ENCODE results near the gene ST8SIA5.

ST8SIA5 gene

GRCh38 chr18:46733872-46734271 lies 23.0 kb downstream of the ST8SIA5 start:
- CTCF ChIA-PET: no interaction called here
- TF ChIP-seq CTCF (IDR thresholded peaks at IDR 0.05; ENCODE audit: control extremely low read depth, extremely low read depth, low read depth, missing control alignments): no peak
- DNase-seq (ENCODE audit: extremely low spot score): no peak
- POLR2A ChIA-PET: no interaction called here

- CTCF ChIA-PET: no interaction called here
- no peak for TF ChIP-seq CTCF (IDR thresholded peaks at IDR 0.05; ENCODE audit: control extremely low read depth, extremely low read depth, low read depth, missing control alignments)
- DNase-seq (ENCODE audit: extremely low spot score): no peak
- POLR2A ChIA-PET: no interaction called here
These were observed 24.1 kb downstream of the ST8SIA5 start for GRCh38 chr18:46732801-46733200.

- POLR2A ChIA-PET: no interaction called here
- DNase-seq (ENCODE audit: extremely low spot score): no peak
- TF ChIP-seq CTCF (IDR thresholded peaks at IDR 0.05; ENCODE audit: control extremely low read depth, extremely low read depth, low read depth, missing control alignments): no peak
- CTCF ChIA-PET: no interaction called here
These were observed 24.7 kb downstream of the ST8SIA5 start for GRCh38 chr18:46732201-46732600.

- DNase-seq (ENCODE audit: extremely low spot score): no peak
- ChIA-PET POLR2A (no interaction called here), CTCF (no interaction called here)
- TF ChIP-seq CTCF (IDR thresholded peaks at IDR 0.05; ENCODE audit: control extremely low read depth, extremely low read depth, low read depth, missing control alignments): no peak
These were observed 25.5 kb downstream of the ST8SIA5 start for GRCh38 chr18:46731316-46731715.

- ChIA-PET CTCF (no interaction called here), POLR2A (interaction anchor here (0.6 kb wide), 1 partner anchor 62 kb away, joined by 4 read pairs; no protein-coding TSS in a partner anchor)
- DNase-seq (ENCODE audit: extremely low spot score): no peak
- TF ChIP-seq CTCF (IDR thresholded peaks at IDR 0.05; ENCODE audit: control extremely low read depth, extremely low read depth, low read depth, missing control alignments): no peak
These were observed 28.5 kb downstream of the ST8SIA5 start for GRCh38 chr18:46728219-46728930.

- POLR2A ChIA-PET: no interaction called here
- CTCF ChIA-PET: interaction anchor here (0.8 kb wide), 1 partner anchor 33 kb away, joined by 3 read pairs; no protein-coding TSS in a partner anchor
- DNase-seq (ENCODE audit: extremely low spot score): no peak
- no peak for TF ChIP-seq CTCF (IDR thresholded peaks at IDR 0.05; ENCODE audit: control extremely low read depth, extremely low read depth, low read depth, missing control alignments)
These were observed 29.7 kb downstream of the ST8SIA5 start for GRCh38 chr18:46727177-46727576.

Measured in GM10248 (cell line).